HG03095 (cell line): ENCODE data around the gene ERN1.
"Not testable (repeated sequence)": the region's sequence is repeated elsewhere in the genome, so short reads cannot be mapped to it uniquely, and the experiment has no call there.

ENCODE experiments used
- ATAC-seq: cut with Tn5 transposase; IDR thresholded peaks from one replicate; pipeline ENCODE4 v1.9.1; 2021; ENCODE audit warnings: moderate library complexity; ENCODE audit not compliant: unreplicated experiment

Gene ERN1

GRCh38 chr17:64007089-64007837, 122.7 kb downstream of the ERN1 start:
- ATAC-seq, result not testable (repeated sequence)

- ATAC-seq, result no peak
These were observed 123.4 kb downstream of the ERN1 start for GRCh38 chr17:64006361-64007088.

GRCh38 chr17:64005734-64006167, 124.2 kb downstream of the ERN1 start:
- ATAC-seq, result no peak

GRCh38 chr17:64004903-64005733, 124.8 kb downstream of the ERN1 start:
- ATAC-seq, result no peak

GRCh38 chr17:64004218-64004770, 125.7 kb downstream of the ERN1 start:
- no peak for ATAC-seq

GRCh38 chr17:64003526-64004121, 126.3 kb downstream of the ERN1 start:
- no peak for ATAC-seq

GRCh38 chr17:64002658-64003525, 127.1 kb downstream of the ERN1 start:
- no peak for ATAC-seq

- ATAC-seq, result no peak
These were observed 128.0 kb downstream of the ERN1 start for GRCh38 chr17:64001763-64002529.

GRCh38 chr17:64001091-64001579, 128.8 kb downstream of the ERN1 start:
- no peak for ATAC-seq

GRCh38 chr17:63999680-64000531, 130.0 kb downstream of the ERN1 start:
- ATAC-seq, result no peak

- no peak for ATAC-seq
These were observed 130.9 kb downstream of the ERN1 start for GRCh38 chr17:63998721-63999679.

GRCh38 chr17:63998050-63998720, 131.8 kb downstream of the ERN1 start, which contains the start of gene PRR29:
TSS of gene PRR29 (plus strand) at chr17:63998351. CDS start at chr17:63998365, 14 bp downstream.
- no peak for ATAC-seq

- ATAC-seq, result no peak
These were observed 132.4 kb downstream of the ERN1 start for GRCh38 chr17:63997341-63998048.

GRCh38 chr17:63996430-63997182, 133.3 kb downstream of the ERN1 start:
- ATAC-seq, result no peak

- no peak for ATAC-seq
These were observed 134.3 kb downstream of the ERN1 start for GRCh38 chr17:63995626-63996025.
